Fibroblast of mammary gland (primary cell): ENCODE measurements around the gene NRDE2.
"Not testable (repeated sequence)": the region's sequence is repeated elsewhere in the genome, so short reads cannot be mapped to it uniquely, and the experiment has no call there.

Source experiments
- DNase-seq: peaks from one replicate; pipeline ENCODE4 v3.0.0-alpha.2; 2010; ENCODE audit warnings: low read depth
- H3K4me3 ChIP-seq: 2 replicates; pipeline ENCODE4 v1.5.1; 2011; ENCODE audit warnings: low read depth, mild to moderate bottlenecking, low read length, moderate library complexity; ENCODE audit not compliant: control insufficient read depth
- TF ChIP-seq, protein P1 (sequence below): conservative IDR thresholded peaks from 2 replicates; pipeline ENCODE4 v1.5.1; 2011; ENCODE audit warnings: low read depth, low read length, inconsistent platforms; ENCODE audit not compliant: control insufficient read depth, insufficient read depth

Gene NRDE2

GRCh38 chr14:90246936-90247335 lies 84.8 kb downstream of the NRDE2 start:
- TF ChIP-seq, protein P1, sequence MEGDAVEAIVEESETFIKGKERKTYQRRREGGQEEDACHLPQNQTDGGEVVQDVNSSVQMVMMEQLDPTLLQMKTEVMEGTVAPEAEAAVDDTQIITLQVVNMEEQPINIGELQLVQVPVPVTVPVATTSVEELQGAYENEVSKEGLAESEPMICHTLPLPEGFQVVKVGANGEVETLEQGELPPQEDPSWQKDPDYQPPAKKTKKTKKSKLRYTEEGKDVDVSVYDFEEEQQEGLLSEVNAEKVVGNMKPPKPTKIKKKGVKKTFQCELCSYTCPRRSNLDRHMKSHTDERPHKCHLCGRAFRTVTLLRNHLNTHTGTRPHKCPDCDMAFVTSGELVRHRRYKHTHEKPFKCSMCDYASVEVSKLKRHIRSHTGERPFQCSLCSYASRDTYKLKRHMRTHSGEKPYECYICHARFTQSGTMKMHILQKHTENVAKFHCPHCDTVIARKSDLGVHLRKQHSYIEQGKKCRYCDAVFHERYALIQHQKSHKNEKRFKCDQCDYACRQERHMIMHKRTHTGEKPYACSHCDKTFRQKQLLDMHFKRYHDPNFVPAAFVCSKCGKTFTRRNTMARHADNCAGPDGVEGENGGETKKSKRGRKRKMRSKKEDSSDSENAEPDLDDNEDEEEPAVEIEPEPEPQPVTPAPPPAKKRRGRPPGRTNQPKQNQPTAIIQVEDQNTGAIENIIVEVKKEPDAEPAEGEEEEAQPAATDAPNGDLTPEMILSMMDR: no peak
- DNase-seq: no peak
- no peak overlapping the region for H3K4me3 ChIP-seq

- TF ChIP-seq, protein P1: no peak
- no peak for DNase-seq
- no peak overlapping the region for H3K4me3 ChIP-seq
These were observed 89.3 kb downstream of the NRDE2 start for GRCh38 chr14:90242444-90242843.

DNA sequence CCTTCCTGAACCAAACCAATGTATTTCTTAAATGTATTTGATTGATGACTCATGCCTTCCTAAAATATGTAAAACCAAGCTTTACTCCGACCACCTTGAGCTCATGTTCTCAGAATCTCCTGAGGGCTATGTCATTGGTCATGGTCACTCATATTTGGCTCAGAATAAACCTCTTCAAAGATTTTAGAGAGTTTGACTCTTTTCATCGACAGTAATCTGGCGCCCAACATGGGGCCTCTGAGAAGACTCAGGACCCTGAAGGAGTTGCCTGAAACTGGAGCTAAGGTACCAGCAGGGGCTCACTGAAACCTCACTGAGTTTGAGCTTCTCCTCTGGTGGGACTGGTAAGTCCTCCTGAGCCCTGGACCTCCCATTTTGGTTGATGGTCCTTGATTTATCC lies 92.6 kb downstream of the NRDE2 start:
- no peak overlapping the region for H3K4me3 ChIP-seq
- DNase-seq: no peak
- TF ChIP-seq, protein P1: no peak

DNA sequence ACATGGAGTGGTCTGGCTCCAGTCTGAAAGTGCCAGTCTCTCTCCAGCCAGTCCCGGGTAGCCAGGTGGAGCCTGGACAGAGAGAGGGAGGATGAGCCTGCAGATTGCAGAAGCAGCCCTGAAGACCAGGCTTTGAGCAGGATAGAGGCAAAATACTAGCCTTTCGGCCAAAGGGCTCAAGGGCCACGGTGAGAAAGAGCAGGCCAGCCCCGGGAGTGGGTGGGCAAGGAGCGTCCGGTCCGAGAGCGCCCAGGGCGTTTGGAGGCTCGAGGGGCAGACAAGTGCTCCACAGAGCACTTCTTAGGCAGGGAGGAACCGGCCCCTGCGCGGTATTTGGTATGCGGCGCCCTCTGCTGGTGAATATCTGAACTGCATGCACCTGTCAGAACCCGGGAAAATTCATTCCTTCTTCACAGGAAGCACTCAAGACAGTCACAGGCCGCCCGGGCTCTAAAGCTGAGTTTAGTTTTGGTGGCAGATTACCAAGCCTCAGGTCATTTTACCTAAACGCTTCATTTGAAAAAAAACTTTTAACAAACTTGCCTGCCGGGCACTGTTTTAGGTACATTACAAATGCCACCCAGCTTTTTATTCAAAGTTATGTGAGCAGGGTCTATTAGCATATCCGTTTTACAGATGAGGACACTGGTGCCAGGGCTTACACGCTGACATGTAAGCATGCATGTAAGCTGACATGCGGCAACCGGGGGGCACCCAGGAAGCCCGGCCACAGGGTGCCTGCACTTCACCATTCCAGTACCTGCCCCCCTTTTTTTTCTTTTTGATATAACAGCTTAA lies 96.4 kb downstream of the NRDE2 start:
- TF ChIP-seq, protein P1: peak; percentile 80
- no peak overlapping the region for H3K4me3 ChIP-seq
- DNase-seq: peak; percentile 55

DNA sequence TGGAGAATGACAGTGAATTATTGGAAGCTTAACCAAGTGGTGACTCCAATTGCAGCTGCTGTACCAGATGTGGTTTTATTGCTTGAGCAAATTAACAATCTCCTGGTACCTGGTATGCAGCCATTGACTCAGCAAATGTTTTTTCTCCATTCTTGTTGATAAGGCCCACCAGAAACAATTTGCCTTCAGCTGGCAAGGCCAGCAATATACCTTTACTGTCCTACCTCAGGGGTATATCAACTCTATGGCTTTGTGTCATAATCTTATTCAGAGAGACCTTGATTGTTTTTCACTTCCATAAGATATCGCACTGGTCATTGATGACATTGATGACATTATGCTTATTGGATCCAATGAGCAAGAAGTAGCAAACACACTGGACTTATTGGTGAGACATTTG lies 101.8 kb downstream of the NRDE2 start:
- H3K4me3 ChIP-seq, DNase-seq: not testable (repeated sequence)

GRCh38 chr14:90228478-90228877 lies 103.3 kb downstream of the NRDE2 start:
- no peak overlapping the region for H3K4me3 ChIP-seq
- TF ChIP-seq, protein P1: no peak
- no peak for DNase-seq
